ENCODE results near the gene RPN2. TPM values are rescaled to one million over a fixed set of nuclear protein-coding genes. Genes with fewer than 3 reads are reported as not detected.

RPN2 gene
- total RNA-seq, 6 experiments from 2014 or later = 91.7 to 188 (median 148) TPM

DNA sequence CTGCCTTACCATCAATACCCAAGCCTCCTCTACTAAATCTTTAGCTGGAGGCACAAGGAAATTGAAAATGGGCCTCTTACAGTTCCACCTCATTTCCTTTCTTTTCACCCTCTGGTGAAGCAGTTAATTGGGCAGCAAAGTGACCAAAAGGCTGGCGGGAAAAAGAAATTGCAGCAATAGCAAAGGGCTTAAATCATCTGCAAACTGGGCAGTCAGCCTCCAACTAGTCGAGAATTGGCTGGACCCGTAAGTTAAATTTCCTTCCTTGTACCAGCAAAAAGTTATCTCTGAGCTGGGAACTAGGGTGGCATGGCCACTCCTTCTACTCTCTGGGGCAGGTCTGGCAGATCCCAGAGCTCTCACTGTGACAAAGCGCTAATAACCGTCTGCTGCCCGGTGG, 49.0 kb downstream of the RPN2 start:
- intact Hi-C loops (cut with DNase I) = no loop called here
- Histone ChIP-seq H3K4me1 (no peaks in the 10 kb centered on the region), H3K27ac (no peak overlapping the region), H3K36me3 (peaks cover 10 to 96% (median 63%) of the 10 kb centered on the region in 4 donors), H3K27me3 (no peaks in the 10 kb centered on the region), H3K9me3 (no peaks in the 10 kb centered on the region), H3K4me3 (no peak overlapping the region)
- 79% methylated on average over 5 of the region's 6 CpGs for WGBS (ENCODE audit: insufficient coverage, low coverage, low lambda C conversion rate, missing lambda C conversion rate)
- ATAC-seq (no peak), DNase-seq (no peak)
- TF ChIP-seq, protein P1, sequence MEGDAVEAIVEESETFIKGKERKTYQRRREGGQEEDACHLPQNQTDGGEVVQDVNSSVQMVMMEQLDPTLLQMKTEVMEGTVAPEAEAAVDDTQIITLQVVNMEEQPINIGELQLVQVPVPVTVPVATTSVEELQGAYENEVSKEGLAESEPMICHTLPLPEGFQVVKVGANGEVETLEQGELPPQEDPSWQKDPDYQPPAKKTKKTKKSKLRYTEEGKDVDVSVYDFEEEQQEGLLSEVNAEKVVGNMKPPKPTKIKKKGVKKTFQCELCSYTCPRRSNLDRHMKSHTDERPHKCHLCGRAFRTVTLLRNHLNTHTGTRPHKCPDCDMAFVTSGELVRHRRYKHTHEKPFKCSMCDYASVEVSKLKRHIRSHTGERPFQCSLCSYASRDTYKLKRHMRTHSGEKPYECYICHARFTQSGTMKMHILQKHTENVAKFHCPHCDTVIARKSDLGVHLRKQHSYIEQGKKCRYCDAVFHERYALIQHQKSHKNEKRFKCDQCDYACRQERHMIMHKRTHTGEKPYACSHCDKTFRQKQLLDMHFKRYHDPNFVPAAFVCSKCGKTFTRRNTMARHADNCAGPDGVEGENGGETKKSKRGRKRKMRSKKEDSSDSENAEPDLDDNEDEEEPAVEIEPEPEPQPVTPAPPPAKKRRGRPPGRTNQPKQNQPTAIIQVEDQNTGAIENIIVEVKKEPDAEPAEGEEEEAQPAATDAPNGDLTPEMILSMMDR (IDR thresholded peaks at IDR 0.05) = no peak
- no peak for TF ChIP-seq POLR2A (IDR thresholded peaks at IDR 0.05)

DNA sequence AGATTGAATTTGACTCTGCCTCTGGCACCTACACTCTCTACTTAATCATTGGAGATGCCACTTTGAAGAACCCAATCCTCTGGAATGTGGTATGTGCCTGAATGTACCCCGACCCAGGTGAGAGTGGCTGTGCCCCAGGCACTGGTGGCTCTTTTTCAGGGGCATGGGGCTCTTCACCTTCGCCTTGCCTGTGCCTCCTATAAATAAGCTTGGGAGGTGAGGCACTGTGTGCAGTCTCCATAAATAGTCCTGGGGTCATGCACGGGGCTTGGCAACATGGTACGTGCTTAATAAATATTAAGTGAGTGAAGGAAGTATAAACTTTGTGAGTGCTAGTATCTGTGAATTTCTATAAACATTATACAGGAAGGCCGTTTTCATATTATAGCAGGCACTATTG, 49.5 kb downstream of the RPN2 start:
- 97% methylated on average over 4 of the region's 5 CpGs for WGBS (ENCODE audit: insufficient coverage, low coverage, low lambda C conversion rate, missing lambda C conversion rate)
- H3K27ac ChIP-seq = no peak overlapping the region

DNA sequence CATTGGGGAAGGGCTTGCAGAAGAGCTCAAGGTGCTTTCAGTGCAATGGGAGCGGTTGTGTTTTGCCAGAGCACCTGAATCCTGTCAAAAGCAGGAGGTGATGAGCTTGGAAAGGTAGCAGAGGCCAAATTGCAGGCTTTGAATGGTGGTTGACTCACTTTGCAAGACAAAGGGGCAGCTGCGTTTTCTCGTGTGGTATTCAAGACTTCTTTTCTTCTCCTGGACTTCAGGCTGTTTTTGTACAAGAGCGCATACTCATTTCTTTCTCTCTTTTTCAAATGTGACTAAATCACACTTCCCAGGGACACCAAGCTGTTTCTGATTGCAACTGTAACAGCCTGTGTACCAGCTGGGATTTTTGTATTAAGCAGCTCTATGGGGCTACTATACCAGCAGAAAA, 50.2 kb downstream of the RPN2 start:
- 100% methylated on average over 3 of the region's 4 CpGs for WGBS (ENCODE audit: insufficient coverage, low coverage, low lambda C conversion rate, missing lambda C conversion rate)
- no peak for DNase-seq

More for the DNA sequence above, 49.5 kb downstream of the RPN2 start:
- DNase-seq (no peak), ATAC-seq (no peak)
- H3K36me3 ChIP-seq = peaks cover 10 to 100% (median 64%) of the 10 kb centered on the region in 4 donors
- H3K27me3 ChIP-seq = no peaks in the 10 kb centered on the region
- TF ChIP-seq, protein P1 (IDR thresholded peaks at IDR 0.05) = no peak
- TF ChIP-seq POLR2A (IDR thresholded peaks at IDR 0.05) = no peak
- H3K4me1 ChIP-seq = no peaks in the 10 kb centered on the region
- no peaks in the 10 kb centered on the region for H3K9me3 ChIP-seq
- no peak overlapping the region for H3K4me3 ChIP-seq
- intact Hi-C loops (cut with DNase I) = no loop called here

DNA sequence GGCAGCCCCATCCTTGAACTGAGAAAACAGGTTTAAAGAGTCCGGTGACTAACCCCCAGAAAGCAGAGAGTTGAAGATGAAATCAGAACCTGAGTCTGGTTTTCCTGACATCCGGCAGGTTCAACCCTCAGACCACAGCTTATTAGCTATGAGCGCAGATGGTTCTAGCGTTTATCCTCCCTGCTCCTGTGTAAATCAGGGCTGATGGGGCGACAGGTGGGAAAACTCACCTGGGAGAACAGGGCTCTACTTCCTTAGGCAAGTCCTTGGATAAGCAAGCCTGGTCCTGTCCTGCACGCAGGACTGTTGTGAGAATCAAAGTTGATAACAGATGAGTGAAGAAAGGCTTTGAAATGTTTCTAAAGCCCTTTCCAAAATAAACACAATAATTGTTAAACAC, 51.1 kb downstream of the RPN2 start:
- Histone ChIP-seq H3K4me3 (no peak overlapping the region), H3K36me3 (peaks cover 10 to 100% (median 61%) of the 10 kb centered on the region in 4 donors), H3K27ac (no peak overlapping the region), H3K27me3 (no peaks in the 10 kb centered on the region), H3K9me3 (no peaks in the 10 kb centered on the region), H3K4me1 (no peaks in the 10 kb centered on the region)
- WGBS (ENCODE audit: insufficient coverage, low coverage, low lambda C conversion rate, missing lambda C conversion rate) = 96% methylated on average over 4 of the region's 6 CpGs
- no peak for TF ChIP-seq POLR2A (IDR thresholded peaks at IDR 0.05)
- TF ChIP-seq, protein P1 (IDR thresholded peaks at IDR 0.05) = no peak
- no peak for ATAC-seq
- no peak for DNase-seq
- intact Hi-C loops (cut with DNase I) = no loop called here

More for the DNA sequence above, 50.2 kb downstream of the RPN2 start:
- Histone ChIP-seq H3K36me3 (peaks cover 10 to 100% (median 65%) of the 10 kb centered on the region in 4 donors), H3K27ac (no peak overlapping the region), H3K9me3 (no peaks in the 10 kb centered on the region), H3K4me3 (no peak overlapping the region), H3K4me1 (no peaks in the 10 kb centered on the region), H3K27me3 (no peaks in the 10 kb centered on the region)
- no peak for TF ChIP-seq POLR2A (IDR thresholded peaks at IDR 0.05)
- TF ChIP-seq, protein P1 (IDR thresholded peaks at IDR 0.05) = no peak
- intact Hi-C loops (cut with DNase I) = no loop called here
- no peak for ATAC-seq

All from right lobe of liver (tissue), 6 donors.